DLD1 (cell line): ENCODE measurements around the gene ZNFX1.
"Not testable (repeated sequence)": the region's sequence is repeated elsewhere in the genome, so short reads cannot be mapped to it uniquely, and the experiment has no call there.

Source experiments
- in situ Hi-C: cut with HindIII; loops from 2 replicates; pipeline ENCODE4 v1.10.0; 2017; ENCODE audit warnings: low sequenced_read_pairs

The ZNFX1 gene

DNA sequence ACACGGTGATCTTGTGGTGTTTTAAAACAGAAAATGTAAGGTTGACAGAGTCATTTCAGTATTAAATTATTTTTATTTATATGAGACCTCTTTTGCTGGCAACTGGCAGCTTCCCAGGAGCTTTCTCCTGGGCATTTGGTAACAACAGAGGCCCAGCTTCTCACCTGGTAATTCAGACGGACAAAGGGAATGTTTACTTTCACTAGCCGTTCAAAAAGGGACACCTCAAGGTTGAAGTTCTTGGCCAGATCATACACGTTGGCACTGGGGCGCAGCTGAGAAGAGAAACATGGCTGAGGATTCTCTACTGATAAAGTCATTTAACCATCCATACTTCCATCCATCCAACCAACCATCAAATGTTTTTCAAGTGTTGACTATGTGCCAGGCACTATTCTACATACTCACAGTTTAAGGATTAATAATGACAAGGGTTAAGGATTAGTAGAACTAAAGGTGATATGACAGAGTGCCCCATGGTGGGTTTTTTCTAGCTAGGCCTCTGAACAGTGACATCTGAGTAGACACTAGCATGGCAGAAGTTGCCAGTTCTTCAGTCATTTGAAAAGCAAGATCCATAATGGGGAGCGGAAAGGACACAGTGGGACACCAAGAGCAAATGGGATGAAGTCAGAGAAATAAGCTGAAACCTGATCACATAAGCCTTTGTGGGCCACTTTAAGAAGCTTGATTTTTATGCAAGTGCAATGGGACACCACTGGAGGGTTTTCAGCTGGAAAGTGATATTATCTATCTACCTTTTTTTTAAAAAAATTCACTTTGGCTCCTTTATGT is 25.1 kb downstream of the ZNFX1 start:
- in situ Hi-C loops: no loop called here

DNA sequence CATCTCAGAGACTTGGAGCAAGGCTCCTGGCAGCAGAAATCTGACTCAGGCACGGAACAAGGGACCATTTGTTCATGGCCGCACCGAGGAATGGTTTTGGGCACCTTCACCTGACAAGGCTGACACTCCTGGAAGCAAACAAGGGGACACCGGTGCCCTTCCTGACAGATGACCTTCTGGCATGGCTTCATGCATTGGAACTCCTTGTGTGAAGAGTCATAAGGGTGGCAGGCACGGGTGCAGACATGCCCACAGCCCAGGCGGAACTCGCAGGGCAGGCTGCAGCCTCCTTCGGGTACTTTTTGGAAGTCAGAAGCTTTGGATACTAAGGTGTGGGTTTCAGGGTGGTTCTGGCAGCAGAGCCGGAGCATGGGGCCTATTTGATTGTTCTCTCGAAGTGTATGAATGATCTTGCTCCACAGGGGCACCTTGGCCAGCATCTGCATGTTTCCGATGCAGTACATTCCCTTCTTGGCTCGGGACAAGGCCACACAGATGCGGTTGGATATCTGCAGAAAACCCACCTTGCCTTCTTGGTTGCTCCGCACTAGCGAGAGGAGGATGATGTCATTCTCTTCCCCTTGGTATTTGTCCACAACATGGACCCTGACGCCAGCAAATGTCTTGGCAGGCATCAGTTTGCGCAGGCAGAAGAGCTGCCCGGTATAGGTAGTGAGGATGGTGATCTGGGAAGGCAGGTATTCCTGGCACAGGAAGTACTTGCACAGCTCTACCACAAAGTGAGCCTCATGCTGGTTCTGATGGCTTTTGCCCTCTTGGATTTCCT is 28.8 kb downstream of the ZNFX1 start:
- in situ Hi-C loops: no loop called here

DNA sequence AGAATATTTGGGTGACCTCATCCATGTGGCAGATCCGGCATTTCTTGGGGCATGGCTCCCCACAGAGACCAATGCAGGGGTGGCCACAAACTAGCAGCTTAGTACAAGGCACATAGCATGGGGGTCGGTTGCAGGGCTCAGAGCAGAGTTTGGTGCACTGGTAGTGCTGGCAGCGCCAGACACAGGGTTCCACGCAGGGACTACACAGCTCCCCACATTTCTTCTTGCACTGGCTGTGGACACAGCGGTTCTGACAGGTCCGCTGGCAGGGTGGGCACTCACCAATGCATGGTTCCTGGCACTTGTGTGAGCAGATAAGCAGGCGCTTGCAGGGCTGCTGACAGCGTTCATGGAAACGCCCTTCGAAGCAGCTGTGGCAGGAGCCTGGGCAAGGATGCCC is 29.6 kb downstream of the ZNFX1 start:
- in situ Hi-C loops: no loop called here

DNA sequence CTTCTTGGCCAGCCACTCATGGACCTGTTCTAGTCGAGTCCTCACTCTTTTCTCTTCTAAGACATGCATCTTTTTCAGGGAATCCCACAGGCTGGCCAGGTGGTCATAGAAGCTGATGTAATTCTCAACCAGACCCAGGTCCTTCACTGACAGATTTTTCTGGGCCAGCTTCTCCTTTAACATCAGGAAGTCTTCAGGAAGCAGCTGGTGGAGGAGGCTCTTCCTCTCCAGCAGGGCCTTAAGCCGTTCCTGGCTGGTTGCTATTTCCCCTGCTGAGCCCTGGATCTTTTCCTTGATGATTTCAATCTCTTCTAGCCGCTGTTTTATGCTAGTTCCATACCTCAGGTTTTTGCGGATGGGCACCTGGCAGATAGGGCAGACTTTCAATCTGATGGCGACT is 30.1 kb downstream of the ZNFX1 start:
- in situ Hi-C loops: no loop called here

DNA sequence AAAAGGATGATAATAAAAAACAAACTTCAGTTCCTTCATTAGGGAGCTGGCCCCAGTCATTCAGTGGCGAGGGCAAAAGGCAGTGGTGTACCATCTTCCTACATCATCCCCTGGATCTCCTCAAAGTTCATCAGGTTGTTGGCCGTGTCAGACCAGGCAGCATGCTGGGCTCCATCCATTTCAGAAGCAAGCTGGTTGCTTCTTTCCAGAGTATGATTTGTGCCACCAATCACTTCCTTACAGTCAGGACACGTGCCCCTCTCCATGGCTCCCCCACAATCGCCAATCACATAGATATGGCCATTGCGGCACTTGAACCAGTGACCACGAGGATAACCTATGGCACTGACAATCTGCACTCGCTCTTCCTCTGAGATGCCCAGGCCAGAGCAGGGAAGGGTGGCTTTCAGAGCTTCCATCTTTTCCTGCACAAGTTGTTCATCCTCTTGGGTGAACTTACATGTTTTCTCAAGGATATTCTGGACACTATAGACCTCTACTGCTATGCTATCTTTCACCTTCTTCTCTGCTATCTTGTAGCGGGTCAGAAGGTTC is 30.6 kb downstream of the ZNFX1 start:
- in situ Hi-C loops: no loop called here

DNA sequence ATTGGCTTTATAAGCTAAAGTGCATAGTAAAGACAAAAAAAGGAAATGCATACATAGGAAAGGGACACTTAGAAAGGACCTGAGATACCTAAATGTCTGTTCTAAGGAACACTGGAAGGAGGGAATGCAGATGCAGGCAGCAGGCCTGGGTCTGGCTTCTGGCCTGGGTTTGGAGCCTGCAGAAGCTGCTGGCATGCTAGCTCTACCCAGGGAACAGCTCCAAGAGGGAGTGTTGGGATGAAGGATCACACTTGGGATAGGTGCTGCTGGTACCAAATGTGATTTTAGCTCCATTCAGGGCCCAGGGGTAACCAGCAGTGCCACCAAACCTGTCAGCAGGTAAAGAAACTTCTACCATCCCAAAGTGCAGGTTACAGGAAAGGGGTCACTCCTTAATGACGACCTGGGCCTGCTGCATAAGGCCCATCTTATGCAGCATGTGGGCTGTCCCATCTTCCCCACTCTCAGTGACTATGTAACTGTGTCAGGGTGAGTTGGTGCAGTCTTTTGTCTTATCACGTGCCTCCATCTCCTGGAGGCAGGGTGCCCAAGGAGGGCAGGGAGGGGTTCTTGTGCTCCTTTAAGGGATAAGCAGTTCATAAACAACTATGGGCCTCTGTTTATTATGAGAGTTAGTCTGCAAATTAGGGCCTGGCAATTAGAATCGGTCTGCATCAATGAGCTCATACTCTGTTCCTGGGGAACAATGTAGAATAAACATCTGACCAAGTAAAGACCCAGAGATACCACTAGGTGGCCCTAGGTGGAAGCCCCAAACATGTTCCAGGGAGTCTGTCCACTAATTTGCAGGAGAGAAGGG is 31.7 kb downstream of the ZNFX1 start:
- in situ Hi-C loops: no loop called here

DNA sequence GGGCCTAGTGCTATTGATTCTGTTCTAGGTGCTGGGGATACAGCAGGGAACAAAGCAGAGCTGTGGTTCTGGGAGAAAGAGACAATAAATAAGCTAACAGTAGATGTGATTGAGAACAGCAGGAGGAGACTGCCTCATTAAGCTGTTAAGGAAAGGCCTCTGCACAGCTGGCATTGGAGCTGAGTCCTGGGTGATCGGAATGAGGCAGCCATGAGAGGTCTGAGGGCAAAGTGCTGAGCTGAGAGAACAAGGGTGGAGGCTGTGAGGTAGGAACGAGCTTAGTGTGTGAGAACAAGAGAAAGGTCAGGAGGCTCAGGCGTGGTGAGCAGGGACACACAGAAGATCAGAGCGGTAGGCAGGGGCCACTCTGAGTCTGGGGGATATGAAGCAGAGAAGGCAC is 40.3 kb downstream of the ZNFX1 start:
- in situ Hi-C loops: no loop called here

DNA sequence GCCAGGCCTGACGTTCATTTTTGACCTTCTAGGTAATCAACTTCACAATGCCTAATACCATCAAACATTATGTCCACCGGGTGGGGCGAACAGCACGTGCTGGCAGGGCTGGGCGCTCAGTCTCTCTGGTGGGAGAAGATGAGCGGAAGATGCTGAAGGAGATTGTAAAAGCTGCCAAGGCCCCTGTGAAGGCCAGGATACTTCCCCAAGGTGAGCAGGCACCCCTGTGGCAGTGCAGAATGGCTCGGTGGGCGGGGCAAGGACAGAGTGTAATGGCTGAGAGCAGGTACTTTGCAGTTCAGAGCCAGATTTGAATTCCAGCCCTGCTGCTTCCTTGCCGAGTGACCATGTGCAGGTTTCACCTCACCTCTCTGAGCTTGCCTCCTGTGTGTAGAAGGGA is 41.6 kb downstream of the ZNFX1 start:
- in situ Hi-C loops: no loop called here

DNA sequence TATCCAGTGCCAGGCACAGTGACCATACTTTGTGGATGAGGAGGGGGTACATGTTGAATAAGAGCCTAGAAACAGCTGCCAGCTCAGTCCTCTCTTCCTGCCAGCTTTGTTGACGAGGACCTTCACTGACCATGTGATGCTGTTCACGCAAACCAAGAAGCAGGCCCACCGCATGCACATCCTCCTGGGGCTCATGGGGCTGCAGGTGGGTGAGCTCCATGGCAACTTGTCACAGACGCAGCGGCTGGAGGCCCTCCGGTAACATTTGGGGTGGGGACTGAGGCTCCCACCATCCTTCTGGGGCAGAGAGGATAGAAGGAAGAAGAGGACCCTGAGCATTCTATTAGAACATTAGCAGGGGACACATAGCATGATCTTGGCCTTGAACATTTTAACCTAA is 43.0 kb downstream of the ZNFX1 start:
- in situ Hi-C loops: no loop called here

DNA sequence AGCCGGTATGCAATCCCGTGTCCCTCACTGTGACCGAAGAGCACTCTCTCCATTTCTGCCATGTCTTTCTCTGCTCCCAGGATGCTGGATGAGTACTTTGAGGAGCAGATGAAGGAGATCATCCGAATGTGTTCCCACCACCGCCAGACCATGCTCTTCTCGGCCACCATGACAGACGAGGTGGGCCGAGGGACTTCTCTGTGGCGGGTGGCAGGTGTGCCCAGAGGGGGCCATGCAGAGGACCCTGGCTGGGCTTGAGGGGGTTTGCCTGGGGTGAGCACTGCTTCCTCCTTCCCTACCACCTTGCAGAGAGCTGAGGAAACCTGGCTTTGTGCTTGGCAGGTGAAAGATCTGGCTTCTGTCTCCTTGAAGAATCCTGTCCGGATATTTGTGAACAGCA is 44.6 kb downstream of the ZNFX1 start:
- in situ Hi-C loops: no loop called here

DNA sequence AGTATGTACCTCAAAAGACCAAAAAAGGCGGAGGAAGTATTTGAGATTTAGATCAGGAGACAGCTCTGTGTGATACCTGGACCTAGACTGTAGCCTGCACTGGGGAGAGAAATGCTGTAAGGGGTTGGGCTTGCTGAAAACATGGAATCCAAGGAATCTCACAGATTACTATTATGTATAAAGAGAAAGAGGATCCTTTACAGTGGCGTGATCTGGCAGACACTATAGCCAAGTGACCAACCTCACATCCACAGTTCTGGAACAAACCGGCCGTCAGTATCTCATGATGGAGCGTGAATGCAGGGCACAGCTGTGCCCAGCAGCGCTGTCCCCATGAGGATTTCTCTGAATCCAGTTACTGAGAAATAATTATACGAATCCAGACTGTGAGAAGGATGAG is 46.4 kb downstream of the ZNFX1 start:
- in situ Hi-C loops: no loop called here

DNA sequence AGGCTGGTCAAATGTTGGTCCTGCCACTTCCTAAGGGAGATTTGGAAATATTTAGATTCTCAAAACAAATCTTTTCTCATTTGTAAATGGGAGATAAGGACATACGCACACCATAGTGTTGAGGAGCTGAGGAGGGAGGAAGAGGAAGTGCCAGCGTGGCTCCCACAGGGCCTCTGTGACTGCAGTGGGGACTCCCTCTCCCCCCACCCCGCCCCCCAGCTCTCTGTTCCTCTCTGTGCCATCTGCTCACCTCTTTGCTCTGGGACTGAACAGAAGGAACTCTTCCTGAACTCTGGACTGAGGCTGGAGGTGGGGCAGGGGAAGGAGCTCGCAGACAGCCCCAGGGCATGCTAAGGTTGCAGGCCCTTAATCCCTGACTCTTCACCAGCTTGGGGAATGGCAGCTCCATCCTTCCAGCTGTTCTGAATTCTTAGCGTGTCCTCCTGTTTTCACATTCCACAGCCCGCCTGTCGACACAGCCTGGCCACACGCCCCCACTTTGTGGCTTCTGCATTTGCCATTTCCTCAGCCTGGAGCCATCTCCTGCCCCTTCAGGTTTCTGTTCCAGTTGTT is 47.2 kb downstream of the ZNFX1 start:
- in situ Hi-C loops: no loop called here

DNA sequence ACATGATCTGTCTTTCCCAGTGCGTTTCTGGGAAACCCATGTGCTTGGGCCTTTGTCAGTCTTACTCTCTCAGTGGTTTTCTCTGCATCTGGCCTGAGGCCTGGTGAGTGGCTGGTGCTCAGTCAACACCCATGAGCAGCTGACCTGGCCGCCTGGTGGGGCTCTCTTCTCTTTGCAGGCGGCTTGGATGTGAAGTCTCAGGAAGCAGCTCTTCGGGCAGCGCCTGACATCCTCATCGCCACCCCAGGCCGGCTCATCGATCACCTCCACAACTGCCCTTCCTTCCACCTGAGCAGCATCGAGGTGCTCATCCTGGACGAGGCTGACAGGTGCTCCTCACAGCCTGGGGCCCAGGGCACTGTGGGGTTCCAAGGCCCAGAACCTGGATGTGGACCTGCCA is 47.8 kb downstream of the ZNFX1 start:
- in situ Hi-C loops: no loop called here

DNA sequence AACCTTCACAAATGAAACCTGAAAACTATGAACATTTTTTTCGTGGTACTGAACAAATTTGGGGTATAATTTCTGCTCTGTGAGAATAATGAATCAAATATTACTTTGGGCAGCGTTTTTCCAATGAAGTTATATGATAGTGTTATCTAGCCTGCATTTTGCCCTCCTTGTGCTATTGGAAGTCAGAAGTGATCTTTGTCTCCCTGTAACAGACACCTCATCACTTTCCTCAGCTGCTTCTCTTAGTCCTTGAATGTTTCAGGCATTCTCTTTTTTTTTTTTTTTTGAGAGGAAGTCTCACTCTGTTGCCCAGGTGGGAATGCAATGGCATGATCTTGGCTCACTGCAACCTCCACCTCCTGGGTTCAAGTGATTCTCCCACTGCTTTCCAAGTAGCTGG is 48.5 kb downstream of the ZNFX1 start:
- in situ Hi-C loops: no loop called here

DNA sequence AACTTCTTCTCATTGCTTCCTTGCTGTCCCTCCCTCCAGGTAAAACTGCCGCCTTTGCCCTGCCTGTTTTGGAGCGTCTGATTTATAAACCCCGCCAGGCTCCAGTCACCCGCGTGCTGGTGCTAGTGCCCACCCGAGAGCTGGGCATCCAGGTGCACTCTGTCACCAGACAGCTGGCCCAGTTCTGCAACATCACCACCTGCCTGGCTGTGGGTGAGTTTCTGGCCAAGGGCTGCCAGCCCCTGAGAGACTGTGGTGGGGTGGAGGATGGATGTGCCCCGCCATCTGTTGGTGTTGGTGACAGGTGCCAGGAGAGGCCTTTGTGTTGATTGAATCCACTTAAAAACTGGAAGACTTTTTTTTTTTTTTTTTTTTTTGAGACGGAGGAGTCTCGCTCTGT is 49.2 kb downstream of the ZNFX1 start:
- in situ Hi-C loops: no loop called here

DNA sequence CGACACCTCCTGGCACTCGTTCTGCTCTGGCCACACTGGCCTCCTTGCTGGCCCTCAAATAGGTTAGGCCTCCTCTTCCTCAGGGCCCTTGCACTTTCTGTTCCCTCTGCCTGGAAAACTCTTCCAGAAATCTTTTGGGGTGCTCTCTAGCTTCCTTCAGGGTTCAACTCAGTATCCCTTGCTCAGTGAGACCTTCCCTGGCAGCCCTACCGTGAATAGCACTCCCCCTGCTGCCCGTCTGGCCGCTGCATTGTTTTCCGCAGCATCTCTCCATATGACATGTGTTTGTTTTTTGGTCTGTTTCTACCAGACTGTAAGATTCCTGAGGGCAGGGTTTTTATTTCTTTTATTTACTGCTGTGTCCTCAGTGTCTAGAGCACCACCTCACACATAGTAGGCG is 52.0 kb downstream of the ZNFX1 start:
- in situ Hi-C loops: no loop called here

DNA sequence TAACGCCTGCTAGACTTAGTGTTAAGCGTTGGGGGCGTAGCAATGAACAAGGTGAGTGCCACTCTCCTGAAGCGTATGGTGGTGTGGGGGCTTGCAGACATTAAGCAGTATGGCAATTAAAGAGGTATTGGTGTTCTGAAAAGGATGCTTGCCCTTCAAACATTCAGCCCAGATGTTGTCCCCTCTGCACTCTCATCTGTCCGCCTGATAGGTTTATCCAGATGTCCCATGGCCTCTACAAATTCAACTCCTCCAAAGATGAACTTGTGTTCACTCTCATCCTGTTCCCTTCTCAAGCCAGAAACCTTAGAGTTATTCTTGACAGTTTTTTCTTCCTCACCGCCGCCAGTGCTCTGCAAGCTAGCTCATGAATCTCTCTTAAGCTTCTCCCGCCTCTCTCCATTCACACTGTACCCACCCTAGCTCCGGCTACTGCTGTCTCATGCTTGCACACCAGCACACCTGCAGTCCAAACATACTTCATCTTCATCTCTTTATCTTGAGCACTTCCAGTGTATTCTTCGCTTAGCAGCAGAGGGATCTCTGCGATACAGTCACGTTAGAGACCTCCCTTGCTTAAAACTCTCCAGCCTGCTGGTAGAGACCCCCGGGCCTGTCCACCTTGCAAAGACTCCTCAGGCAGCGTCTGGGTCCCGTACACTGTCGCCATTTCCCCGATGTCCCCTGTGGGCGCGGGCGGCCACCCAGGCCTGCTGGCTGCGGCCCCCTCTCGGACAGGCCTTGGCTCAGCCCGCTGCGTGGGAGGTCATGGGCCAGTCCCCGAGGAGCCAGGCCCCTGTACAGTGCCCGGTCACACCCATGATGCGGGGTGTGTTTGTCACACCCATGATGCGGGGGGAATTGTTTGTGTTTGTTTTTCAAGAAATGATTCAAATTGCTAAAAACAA is 57.7 kb downstream of the ZNFX1 start:
- in situ Hi-C loops: no loop called here

DNA sequence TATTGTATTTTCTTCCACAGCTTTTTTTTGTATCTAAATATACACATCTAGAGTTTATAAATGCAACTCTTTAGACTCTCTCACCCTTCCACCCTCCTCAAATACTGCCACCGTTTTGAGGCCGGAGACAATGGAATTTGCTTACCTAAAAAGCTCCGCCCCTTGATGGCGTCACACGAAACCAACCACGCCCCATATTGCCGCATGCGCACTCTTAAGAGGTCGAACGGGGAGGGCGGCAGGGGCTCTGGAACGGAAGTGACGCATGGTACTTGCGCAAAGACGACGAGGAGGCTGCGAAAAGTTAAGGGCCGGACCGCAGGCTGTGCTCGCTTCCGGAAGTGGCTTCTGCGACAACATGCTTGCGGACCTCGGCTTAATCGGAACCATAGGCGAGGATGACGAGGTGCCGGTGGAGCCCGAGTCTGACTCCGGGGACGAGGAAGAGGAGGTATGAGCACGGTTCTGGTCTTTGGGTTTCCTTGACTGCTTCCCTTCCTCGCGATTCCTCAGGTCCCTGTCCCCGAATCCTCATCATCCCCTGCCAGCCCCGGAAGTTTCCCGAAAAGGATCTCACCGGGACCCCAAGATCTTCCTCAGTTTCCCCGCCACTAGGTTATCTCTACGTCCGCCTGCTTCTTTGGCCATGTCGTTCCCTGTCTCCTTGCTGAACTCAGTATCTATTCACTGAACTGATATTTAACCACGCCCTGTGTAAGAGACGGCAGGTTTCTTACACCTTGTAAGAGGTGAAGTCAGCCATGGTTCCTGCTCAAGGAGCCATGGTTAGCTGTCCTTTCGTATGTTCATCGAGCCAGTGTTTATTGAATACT is 58.5 kb downstream of the ZNFX1 start, which contains the start of gene DDX27:
Gene DDX27 (plus strand): TSS at position 326 of the 833 bp plus-strand sequence. CDS start 33 bp downstream, at position 359.
- in situ Hi-C loops: no loop called here

DNA sequence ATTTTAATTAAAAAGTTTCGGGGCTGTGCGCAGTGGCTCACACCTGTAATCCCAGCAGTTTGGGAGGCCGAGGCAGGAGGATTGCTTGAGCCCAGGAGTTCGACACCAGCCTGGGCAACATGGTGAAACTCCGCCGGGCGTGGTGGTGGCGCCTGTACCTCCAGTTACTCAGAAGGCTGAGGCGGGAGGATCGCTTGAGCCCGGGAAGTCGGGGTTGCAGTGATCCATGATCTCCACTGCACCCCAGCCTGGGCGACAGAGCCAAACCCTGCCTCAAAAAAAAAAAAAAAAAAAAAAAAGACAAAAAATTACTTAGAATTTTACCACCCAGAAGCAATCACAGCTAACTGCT is 59.1 kb downstream of the ZNFX1 start:
- in situ Hi-C loops: not testable (repeated sequence)
